ENCODE results near the gene EPS8L3. TPM values are rescaled to one million over a fixed set of nuclear protein-coding genes. Genes with fewer than 3 reads are reported as not detected.

The EPS8L3 gene
- total and polyA plus RNA-seq, 2 of the 8 experiments (the other 6 are each of a cell fraction or from before 2014, with no cell fraction given), result not detected

GRCh38 chr1:109730666-109731065 lies 33.1 kb downstream of the EPS8L3 start:
- Histone ChIP-seq H3K4ac (replicated peaks; ENCODE audit: insufficient read length, low read depth, low read length) (no peak overlapping the region), H2BK15ac (ENCODE audit: low read length) (no peak overlapping the region), H3K79me1 (ENCODE audit: low read depth, low read length) (no peaks in the 10 kb centered on the region), H3K79me2 (ENCODE audit: control insufficient read depth in 1 of 2, insufficient read depth in 2 of 2, low read length in 2 of 2) (no peaks in the 10 kb centered on the region), H2BK20ac (ENCODE audit: low read length) (no peak overlapping the region), H3K27ac (ENCODE audit: low read depth, low read length) (no peak overlapping the region), H4K91ac (replicated peaks; ENCODE audit: insufficient read length, low read length) (no peak overlapping the region), H2AK5ac (ENCODE audit: low read depth, low read length) (no peak overlapping the region), H3K23ac (ENCODE audit: insufficient read length) (no peak overlapping the region), H3K4me2 (ENCODE audit: insufficient read depth in 1 of 2, low read depth in 2 of 2, low read length in 2 of 2) (no peak overlapping the region), H3K36me3 (ENCODE audit: control insufficient read depth in 2 of 4, insufficient read depth in 4 of 4, low read length in 3 of 4) (no peaks in the 10 kb centered on the region), H3K56ac (replicated peaks; ENCODE audit: insufficient read length, low read depth, low read length) (no peak overlapping the region), H2BK5ac (ENCODE audit: low read depth, low read length) (no peak overlapping the region), H3K14ac (ENCODE audit: insufficient read length) (no peak overlapping the region), H3K18ac (ENCODE audit: extremely low read depth, low read length) (no peak overlapping the region), H3K27me3 (replicated peaks in 1 of 4; ENCODE audit: control insufficient read depth in 3 of 4, extremely low read depth in 1 of 4, insufficient read depth in 3 of 4, low read length in 3 of 4) (peaks cover 0 to 2% (median 0%) of the 10 kb centered on the region in 4 experiments; a peak in 1 of 7 replicates), H2BK120ac (replicated peaks; ENCODE audit: low read depth, low read length) (no peak overlapping the region), H3K23me2 (ENCODE audit: low read depth, low read length) (no peaks in the 10 kb centered on the region), H2BK12ac (ENCODE audit: low read depth, low read length) (no peak overlapping the region), H3K9me3 (ENCODE audit: insufficient read depth in 2 of 2, low read depth in 1 of 2, low read length in 1 of 2) (peaks cover 7% of the 10 kb centered on the region in 2 experiments), H4K20me1 (replicated peaks in 1 of 2; ENCODE audit: control insufficient read depth in 1 of 2, insufficient read depth in 2 of 2, low read length in 2 of 2) (no peaks in the 10 kb centered on the region), H3K9ac (replicated peaks in 1 of 4; ENCODE audit: extremely low read depth in 1 of 4, low read depth in 3 of 4, low read length in 3 of 4) (no peak overlapping the region), H4K5ac (ENCODE audit: insufficient read length, low read depth, low read length) (no peak overlapping the region), H4K8ac (ENCODE audit: extremely low read depth, insufficient read depth, low read length) (no peak overlapping the region), H3K4me3 (ENCODE audit: extremely low read depth in 1 of 4, insufficient read depth in 2 of 4, low read depth in 3 of 4, low read length in 4 of 4) (no peak overlapping the region), H2AFZ (ENCODE audit: low read length) (no peak overlapping the region), H3K4me1 (replicated peaks in 1 of 4; ENCODE audit: control insufficient read depth in 3 of 4, insufficient read depth in 4 of 4, low read length in 3 of 4) (no peaks in the 10 kb centered on the region)
- CTCF ChIA-PET (ENCODE audit: partially characterized antibody), result interaction anchor here (2.6 kb wide), 1 partner anchor 90 kb away, joined by 7 read pairs; no protein-coding TSS in a partner anchor
- no peak for DNase-seq (ENCODE audit: low read depth in 1 of 2, low spot score in 2 of 2)
- 92% methylated on average over 6 of the region's 6 CpGs; no CpG with 5 or more reads in 1 of the 2 experiments for WGBS, 2 experiments (ENCODE audit: extremely low coverage in 1 of 2, insufficient coverage in 1 of 2, insufficient read length in 1 of 2, insufficient replicate concordance in 2 of 2, low coverage in 1 of 2, low lambda C conversion rate in 2 of 2, missing lambda C conversion rate in 1 of 2)
- FAIRE-seq, result no peak
- POLR2A ChIA-PET (ENCODE audit: partially characterized antibody), result no interaction called here
- peak; percentile 42; the same call in 1 of the 2 replicates for TF ChIP-seq TCF12 (IDR thresholded peaks at IDR 0.05; ENCODE audit: low read depth, low read length)
- TF ChIP-seq POLR2A (IDR thresholded peaks at IDR 0.05; ENCODE audit: control extremely low read depth in 1 of 2, low read depth in 2 of 2, low read length in 2 of 2), result no peak

Data from H1 (cell line).